Activated T-helper 1 cell treated with anti-CD3 and anti-CD28 coated beads, Interleukin-12 subunit alpha, Interleukin-12 subunit beta, Interleukin-2, Interleukin-4 antibody, amounts not matched to agents 30 ng/mL and 10 ng/mL and 1 ng/mL, durations not matched to agents 14 hours and 24 hours and 36 hours (primary cell): ENCODE measurements around the gene HGS. TPM values are rescaled to one million over a fixed set of nuclear protein-coding genes. Genes with fewer than 3 reads are reported as not detected.

Source experiments
- DNase-seq: peaks from one replicate; pipeline ENCODE4 v3.0.0; 2021; ENCODE audit warnings: low spot score
- H3K27ac Mint-ChIP-seq: one replicate; pipeline ENCODE4 v1.8.0; 2021; ENCODE audit warnings: mild to moderate bottlenecking, mixed read lengths
- H3K27me3 Mint-ChIP-seq: one replicate; pipeline ENCODE4 v1.8.0; 2022; ENCODE audit warnings: mild to moderate bottlenecking, moderate library complexity, mixed read lengths; ENCODE audit not compliant: insufficient read depth
- H3K36me3 Mint-ChIP-seq: one replicate; pipeline ENCODE4 v1.8.0; 2021; ENCODE audit warnings: low read depth, mixed read lengths
- H3K4me1 Mint-ChIP-seq: one replicate; pipeline ENCODE4 v1.8.0; 2021; ENCODE audit warnings: low read depth, mixed read lengths
- H3K4me3 Mint-ChIP-seq: one replicate; pipeline ENCODE4 v1.8.0; 2021; ENCODE audit warnings: mild to moderate bottlenecking, moderate library complexity, mixed read lengths
- H3K9me3 Mint-ChIP-seq: one replicate; pipeline ENCODE4 v1.8.0; 2021; ENCODE audit warnings: mixed read lengths
- intact Hi-C: fragments of 100-400 bp; cut with micrococcal nuclease; formaldehyde crosslinking; loops from one replicate; pipeline ENCODE4 v1.15.1; 2024
- total RNA-seq: library from RNA; stranded (reverse); gene quantifications from 2 replicates; pipeline ENCODE4 v1.2.3, GENCODE V29; 2022

The HGS gene
- total RNA-seq, 1 donor from 2014 or later = 144 TPM

- H3K4me3 Mint-ChIP-seq = no peak overlapping the region
- H3K27me3 Mint-ChIP-seq = no peaks in the 10 kb centered on the region
- H3K36me3 Mint-ChIP-seq = no peaks in the 10 kb centered on the region
- no peak overlapping the region for H3K27ac Mint-ChIP-seq
- intact Hi-C loops = no loop called here
- no peak for DNase-seq
- H3K9me3 Mint-ChIP-seq = no peaks in the 10 kb centered on the region
- peaks cover 13% of the 10 kb centered on the region for H3K4me1 Mint-ChIP-seq
These were observed 31.5 kb downstream of the HGS start for GRCh38 chr17:81715107-81715871.

GRCh38 chr17:81715872-81716673 is 32.3 kb downstream of the HGS start:
- DNase-seq = no peak
- Mint-ChIP-seq H3K36me3 (no peaks in the 10 kb centered on the region), H3K27me3 (no peaks in the 10 kb centered on the region), H3K9me3 (no peaks in the 10 kb centered on the region), H3K4me3 (no peak overlapping the region), H3K4me1 (peaks cover 8% of the 10 kb centered on the region), H3K27ac (no peak overlapping the region)
- intact Hi-C loops = no loop called here

GRCh38 chr17:81716674-81716996 is 32.8 kb downstream of the HGS start:
- intact Hi-C loops = no loop called here

GRCh38 chr17:81717049-81717765 is 33.4 kb downstream of the HGS start:
- Mint-ChIP-seq H3K27ac (no peak overlapping the region), H3K4me3 (no peak overlapping the region), H3K27me3 (no peaks in the 10 kb centered on the region), H3K9me3 (no peaks in the 10 kb centered on the region), H3K4me1 (peaks cover 8% of the 10 kb centered on the region), H3K36me3 (no peaks in the 10 kb centered on the region)
- DNase-seq = no peak
- intact Hi-C loops = no loop called here

More at GRCh38 chr17:81716674-81716996, 32.8 kb downstream of the HGS start:
- Mint-ChIP-seq H3K4me1 (peaks cover 8% of the 10 kb centered on the region), H3K4me3 (no peak overlapping the region), H3K27ac (no peak overlapping the region), H3K27me3 (no peaks in the 10 kb centered on the region), H3K36me3 (no peaks in the 10 kb centered on the region), H3K9me3 (no peaks in the 10 kb centered on the region)
- no peak for DNase-seq

GRCh38 chr17:81717766-81718089 is 33.9 kb downstream of the HGS start:
- no peak overlapping the region for H3K27ac Mint-ChIP-seq
- no peak overlapping the region for H3K4me3 Mint-ChIP-seq
- H3K36me3 Mint-ChIP-seq = no peaks in the 10 kb centered on the region
- intact Hi-C loops = no loop called here
- no peak for DNase-seq
- H3K9me3 Mint-ChIP-seq = no peaks in the 10 kb centered on the region
- H3K4me1 Mint-ChIP-seq = peaks cover 6% of the 10 kb centered on the region
- H3K27me3 Mint-ChIP-seq = no peaks in the 10 kb centered on the region

GRCh38 chr17:81719410-81720266 is 35.8 kb downstream of the HGS start:
- no peak for DNase-seq
- H3K27ac Mint-ChIP-seq = no peak overlapping the region
- H3K36me3 Mint-ChIP-seq = no peaks in the 10 kb centered on the region
- H3K9me3 Mint-ChIP-seq = no peaks in the 10 kb centered on the region
- intact Hi-C loops = no loop called here
- H3K27me3 Mint-ChIP-seq = no peaks in the 10 kb centered on the region
- no peaks in the 10 kb centered on the region for H3K4me1 Mint-ChIP-seq
- H3K4me3 Mint-ChIP-seq = no peak overlapping the region

GRCh38 chr17:81720267-81721071 is 36.7 kb downstream of the HGS start:
- no peaks in the 10 kb centered on the region for H3K4me1 Mint-ChIP-seq
- no peaks in the 10 kb centered on the region for H3K27me3 Mint-ChIP-seq
- no peak for DNase-seq
- H3K4me3 Mint-ChIP-seq = no peak overlapping the region
- intact Hi-C loops = no loop called here
- no peaks in the 10 kb centered on the region for H3K36me3 Mint-ChIP-seq
- no peaks in the 10 kb centered on the region for H3K9me3 Mint-ChIP-seq
- H3K27ac Mint-ChIP-seq = no peak overlapping the region

- intact Hi-C loops = no loop called here
- Mint-ChIP-seq H3K4me3 (no peak overlapping the region), H3K9me3 (no peaks in the 10 kb centered on the region), H3K4me1 (no peaks in the 10 kb centered on the region), H3K27ac (no peak overlapping the region), H3K27me3 (peaks cover 2% of the 10 kb centered on the region), H3K36me3 (no peaks in the 10 kb centered on the region)
- DNase-seq = no peak
These were observed 38.6 kb downstream of the HGS start for GRCh38 chr17:81722184-81723120.

GRCh38 chr17:81723651-81724209 is 39.9 kb downstream of the HGS start:
- no peaks in the 10 kb centered on the region for H3K36me3 Mint-ChIP-seq
- H3K4me1 Mint-ChIP-seq = no peaks in the 10 kb centered on the region
- no peak overlapping the region for H3K27ac Mint-ChIP-seq
- no peak for DNase-seq
- intact Hi-C loops = no loop called here
- no peak overlapping the region for H3K4me3 Mint-ChIP-seq
- no peaks in the 10 kb centered on the region for H3K9me3 Mint-ChIP-seq
- peaks cover 2% of the 10 kb centered on the region for H3K27me3 Mint-ChIP-seq

- no peak for DNase-seq
- no peak overlapping the region for H3K27ac Mint-ChIP-seq
- intact Hi-C loops = no loop called here
- no peaks in the 10 kb centered on the region for H3K9me3 Mint-ChIP-seq
- H3K4me3 Mint-ChIP-seq = no peak overlapping the region
- H3K27me3 Mint-ChIP-seq = peaks cover 3% of the 10 kb centered on the region
- no peaks in the 10 kb centered on the region for H3K36me3 Mint-ChIP-seq
- H3K4me1 Mint-ChIP-seq = no peaks in the 10 kb centered on the region
These were observed 41.6 kb downstream of the HGS start for GRCh38 chr17:81725439-81725838.

GRCh38 chr17:81726004-81726403 is 42.2 kb downstream of the HGS start:
- intact Hi-C loops = no loop called here
- Mint-ChIP-seq H3K9me3 (no peaks in the 10 kb centered on the region), H3K36me3 (no peaks in the 10 kb centered on the region), H3K4me3 (no peak overlapping the region), H3K4me1 (no peaks in the 10 kb centered on the region), H3K27ac (no peak overlapping the region), H3K27me3 (peaks cover 5% of the 10 kb centered on the region)
- no peak for DNase-seq
